Measurements from ENCODE around the gene KPTN.
A peak's percentile ranks its signal among the peaks of the same experiment; 100 is the strongest.

KPTN gene

DNA sequence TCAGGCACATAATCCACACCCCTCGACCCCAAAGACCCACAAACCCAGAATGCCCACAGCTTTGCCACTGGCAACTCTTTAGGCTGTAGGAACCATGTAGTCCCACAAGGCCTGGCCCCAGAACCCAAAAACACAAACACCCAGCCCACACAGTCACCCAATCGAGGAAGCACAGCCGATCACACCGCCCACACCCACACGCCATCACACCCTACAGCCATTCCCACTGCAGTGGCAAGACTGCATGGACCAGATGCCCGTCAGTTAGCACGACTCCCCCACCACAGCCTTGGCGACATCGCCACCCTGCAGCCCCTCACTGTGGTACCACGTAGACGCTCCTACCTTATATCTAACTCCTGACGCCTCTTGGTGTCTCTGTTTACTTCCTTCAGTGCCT is 40.7 kb downstream of the KPTN start:
- Mint-ChIP-seq H3K4me3 (peak overlapping the region in 1 of 2 donors; percentile 17), H3K9me3 (peaks cover 0 to 1% of the 10 kb centered on the region in 2 donors), H3K4me1 (ENCODE audit: low read depth in 2 of 2) (peaks cover 38 to 44% of the 10 kb centered on the region in 2 donors), H3K27ac (no peak overlapping the region), H3K36me3 (ENCODE audit: insufficient read depth) (peaks cover 13% of the 10 kb centered on the region), H3K27me3 (peaks cover 83 to 98% of the 10 kb centered on the region in 2 donors)
- DNase-seq (no peak), ATAC-seq (replicated peaks) (no peak)

- no peak for DNase-seq
- Mint-ChIP-seq H3K4me1 (ENCODE audit: low read depth in 2 of 2) (peaks cover 27 to 32% of the 10 kb centered on the region in 2 donors), H3K4me3 (no peak overlapping the region), H3K27me3 (peaks cover 70 to 90% of the 10 kb centered on the region in 2 donors), H3K27ac (no peak overlapping the region), H3K9me3 (no peaks in the 10 kb centered on the region), H3K36me3 (ENCODE audit: insufficient read depth) (peaks cover 5% of the 10 kb centered on the region)
- no peak for ATAC-seq (replicated peaks)
Observed at GRCh38 chr19:47438793-47439220, 45.2 kb downstream of the KPTN start.

- ATAC-seq (replicated peaks) (no peak), DNase-seq (no peak)
- Mint-ChIP-seq H3K36me3 (ENCODE audit: insufficient read depth) (peaks cover 3% of the 10 kb centered on the region), H3K27me3 (peaks cover 58 to 80% of the 10 kb centered on the region in 2 donors), H3K9me3 (no peaks in the 10 kb centered on the region), H3K4me1 (ENCODE audit: low read depth in 2 of 2) (peaks cover 18 to 22% of the 10 kb centered on the region in 2 donors), H3K4me3 (no peak overlapping the region), H3K27ac (no peak overlapping the region)
Observed at GRCh38 chr19:47437500-47437899, 46.5 kb downstream of the KPTN start.

- Mint-ChIP-seq H3K27me3 (peaks cover 59 to 80% of the 10 kb centered on the region in 2 donors), H3K4me3 (peak overlapping the region; percentile 11 to 29), H3K27ac (no peak overlapping the region), H3K4me1 (ENCODE audit: low read depth in 2 of 2) (peaks cover 18 to 22% of the 10 kb centered on the region in 2 donors), H3K36me3 (ENCODE audit: insufficient read depth) (no peaks in the 10 kb centered on the region), H3K9me3 (no peaks in the 10 kb centered on the region)
- DNase-seq (peak; percentile 87 to 88 (median 87)), ATAC-seq (replicated peaks) (peak; percentile 87)
Observed at GRCh38 chr19:47436712-47437401, 47.2 kb downstream of the KPTN start.

DNA sequence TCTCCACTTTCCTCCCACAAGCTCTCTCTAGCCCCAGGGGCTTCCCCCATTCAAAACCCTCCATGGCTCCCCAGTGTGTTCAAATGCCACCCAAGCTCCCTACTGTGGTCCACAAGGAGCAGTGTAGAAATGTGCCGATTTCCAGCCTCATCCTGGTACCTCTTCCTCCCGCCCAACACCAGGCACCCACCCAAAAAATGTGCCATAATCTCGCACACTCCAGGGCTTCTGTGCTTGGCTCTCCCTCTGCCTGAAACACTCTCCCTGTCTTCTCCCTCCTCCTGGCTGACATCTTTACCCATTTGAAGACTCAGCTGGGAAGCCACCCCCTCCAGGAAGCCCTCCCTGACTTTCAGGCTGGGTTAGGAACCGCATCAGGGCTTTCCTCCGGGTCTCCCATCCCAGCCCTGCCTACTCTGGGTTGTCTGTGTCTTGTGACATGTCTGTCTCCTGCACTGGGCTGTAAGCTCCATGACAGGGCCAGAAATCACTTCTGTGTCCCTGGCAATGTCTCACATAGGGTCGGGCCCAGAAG is 48.1 kb downstream of the KPTN start:
- H3K9me3 Mint-ChIP-seq = no peaks in the 10 kb centered on the region
- ATAC-seq (replicated peaks) (no peak), DNase-seq (no peak)
- H3K27ac Mint-ChIP-seq = no peak overlapping the region
- H3K4me3 Mint-ChIP-seq = peak overlapping the region; percentile 61 to 71
- H3K36me3 Mint-ChIP-seq (ENCODE audit: insufficient read depth) = no peaks in the 10 kb centered on the region
- H3K27me3 Mint-ChIP-seq = peaks cover 56 to 81% of the 10 kb centered on the region in 2 donors
- H3K4me1 Mint-ChIP-seq (ENCODE audit: low read depth in 2 of 2) = peaks cover 18 to 22% of the 10 kb centered on the region in 2 donors

DNA sequence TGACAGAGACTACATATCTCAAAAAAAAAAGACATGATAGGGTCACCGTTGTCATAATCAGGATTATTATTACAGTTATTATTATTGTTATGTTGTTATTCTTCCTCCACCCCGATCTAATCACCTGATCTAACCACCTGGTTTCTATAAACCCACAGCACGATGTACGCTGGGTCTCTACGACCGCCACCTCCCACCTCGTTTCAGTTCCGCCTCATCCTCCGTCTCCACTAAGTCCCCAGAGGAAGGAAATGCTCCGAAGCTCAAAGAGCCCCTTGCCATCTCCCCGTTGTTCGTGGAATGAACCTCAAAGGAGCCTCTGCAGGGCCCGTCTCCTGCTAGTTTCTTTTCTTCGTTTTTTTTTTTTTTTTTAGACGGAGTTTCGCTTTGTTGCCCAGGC is 48.8 kb downstream of the KPTN start:
- ATAC-seq (replicated peaks) (peak; percentile 61), DNase-seq (no peak)
- H3K36me3 Mint-ChIP-seq (ENCODE audit: insufficient read depth) = no peaks in the 10 kb centered on the region
- H3K9me3 Mint-ChIP-seq = no peaks in the 10 kb centered on the region
- peak overlapping the region; percentile 61 to 71 for H3K4me3 Mint-ChIP-seq
- peaks cover 56 to 81% of the 10 kb centered on the region in 2 donors for H3K27me3 Mint-ChIP-seq
- H3K27ac Mint-ChIP-seq = no peak overlapping the region
- peaks cover 21 to 22% of the 10 kb centered on the region in 2 donors for H3K4me1 Mint-ChIP-seq (ENCODE audit: low read depth in 2 of 2)

- Mint-ChIP-seq H3K27me3 (peaks cover 58 to 80% of the 10 kb centered on the region in 2 donors), H3K4me1 (ENCODE audit: low read depth in 2 of 2) (peaks cover 22 to 26% of the 10 kb centered on the region in 2 donors), H3K4me3 (no peak overlapping the region), H3K9me3 (no peaks in the 10 kb centered on the region), H3K27ac (no peak overlapping the region), H3K36me3 (ENCODE audit: insufficient read depth) (no peaks in the 10 kb centered on the region)
- ATAC-seq (replicated peaks) (no peak), DNase-seq (no peak)
Observed at GRCh38 chr19:47434088-47434487, 49.9 kb downstream of the KPTN start.

- no peak for ATAC-seq (replicated peaks)
- Mint-ChIP-seq H3K36me3 (ENCODE audit: insufficient read depth) (no peaks in the 10 kb centered on the region), H3K27ac (no peak overlapping the region), H3K4me1 (ENCODE audit: low read depth in 2 of 2) (peaks cover 22 to 26% of the 10 kb centered on the region in 2 donors), H3K27me3 (peaks cover 49 to 70% of the 10 kb centered on the region in 2 donors), H3K4me3 (no peak overlapping the region), H3K9me3 (no peaks in the 10 kb centered on the region)
- no peak for DNase-seq
Observed at GRCh38 chr19:47433121-47433520, 50.9 kb downstream of the KPTN start.

GRCh38 chr19:47432499-47432898 is 51.5 kb downstream of the KPTN start:
- Mint-ChIP-seq H3K9me3 (no peaks in the 10 kb centered on the region), H3K36me3 (ENCODE audit: insufficient read depth) (no peaks in the 10 kb centered on the region), H3K4me1 (ENCODE audit: low read depth in 2 of 2) (peaks cover 22 to 26% of the 10 kb centered on the region in 2 donors), H3K4me3 (no peak overlapping the region), H3K27ac (no peak overlapping the region), H3K27me3 (peaks cover 42 to 64% of the 10 kb centered on the region in 2 donors)
- no peak for ATAC-seq (replicated peaks)
- no peak for DNase-seq

GRCh38 chr19:47432091-47432490 is 51.9 kb downstream of the KPTN start:
- Mint-ChIP-seq H3K27me3 (peaks cover 38 to 60% of the 10 kb centered on the region in 2 donors), H3K36me3 (ENCODE audit: insufficient read depth) (no peaks in the 10 kb centered on the region), H3K4me1 (ENCODE audit: low read depth in 2 of 2) (peaks cover 18 to 23% of the 10 kb centered on the region in 2 donors), H3K27ac (no peak overlapping the region), H3K9me3 (no peaks in the 10 kb centered on the region), H3K4me3 (no peak overlapping the region)
- ATAC-seq (replicated peaks) (no peak), DNase-seq (no peak)

- Mint-ChIP-seq H3K27ac (peak overlapping the region in 1 of 2 donors; percentile 35), H3K9me3 (no peaks in the 10 kb centered on the region), H3K4me3 (peak overlapping the region; percentile 51 to 66), H3K36me3 (ENCODE audit: insufficient read depth) (no peaks in the 10 kb centered on the region), H3K27me3 (peaks cover 29 to 41% of the 10 kb centered on the region in 2 donors), H3K4me1 (ENCODE audit: low read depth in 2 of 2) (peaks cover 3 to 9% of the 10 kb centered on the region in 2 donors)
- DNase-seq = no peak
- ATAC-seq (replicated peaks) = peak; percentile 39
Observed at GRCh38 chr19:47430041-47430802, 53.8 kb downstream of the KPTN start.

DNA sequence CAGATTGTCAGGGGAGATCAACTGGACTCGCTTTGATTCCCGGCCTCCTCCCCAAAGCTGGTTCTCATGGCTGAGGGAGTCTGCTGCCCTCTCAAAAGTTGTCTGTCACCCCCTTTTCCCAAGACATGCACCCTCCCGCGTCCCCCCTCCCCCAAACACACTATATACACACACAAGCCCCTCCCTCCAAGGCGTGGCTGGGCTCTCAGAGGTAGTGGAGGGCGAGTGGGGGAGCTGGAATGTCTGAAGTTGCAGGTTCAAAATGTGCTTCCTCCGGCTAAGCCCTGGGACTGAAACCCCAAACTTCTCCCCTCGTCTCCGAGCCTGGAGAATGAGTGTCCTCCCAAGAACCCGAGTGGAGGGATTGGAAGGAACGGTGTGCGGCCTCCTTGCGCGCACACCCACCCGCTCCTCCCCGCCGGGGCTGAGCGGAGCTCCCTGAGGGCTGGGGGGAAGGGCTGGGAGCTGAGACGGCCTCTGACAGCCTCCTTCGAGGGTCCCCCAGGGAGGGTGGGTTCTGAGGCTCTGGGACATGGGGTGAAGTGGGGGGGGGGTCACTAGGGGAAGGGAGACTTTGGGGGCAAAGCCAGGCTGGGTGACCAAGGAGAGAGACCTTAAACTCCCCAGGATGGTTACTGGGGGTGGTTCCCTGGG is 54.8 kb downstream of the KPTN start:
- H3K4me3 Mint-ChIP-seq = peak overlapping the region; percentile 51 to 66
- peaks cover 0 to 8% of the 10 kb centered on the region in 2 donors for H3K4me1 Mint-ChIP-seq (ENCODE audit: low read depth in 2 of 2)
- peak overlapping the region in 1 of 2 donors; percentile 35 for H3K27ac Mint-ChIP-seq
- peaks cover 36 to 44% of the 10 kb centered on the region in 2 donors for H3K27me3 Mint-ChIP-seq
- H3K9me3 Mint-ChIP-seq = no peaks in the 10 kb centered on the region
- H3K36me3 Mint-ChIP-seq (ENCODE audit: insufficient read depth) = no peaks in the 10 kb centered on the region
- DNase-seq (no peak), ATAC-seq (replicated peaks) (no peak)

All from effector memory CD8-positive, alpha-beta T cell (primary cell).